Activated effector memory CD4-positive, alpha-beta T cell treated with Interleukin-2 at 50 U/mL for 16 hours (primary cell): ENCODE data around the gene OGFOD1.

Source experiments
- DNase-seq: peaks from one replicate; pipeline ENCODE4 v3.0.0-alpha.2; 2020

Gene OGFOD1

GRCh38 chr16:56428091-56428490 lies 23.3 kb upstream of the OGFOD1 start:
- no peak for DNase-seq

GRCh38 chr16:56436258-56436657 lies 15.1 kb upstream of the OGFOD1 start:
- no peak for DNase-seq

- no peak for DNase-seq
Measured at GRCh38 chr16:56438038-56438437, 13.3 kb upstream of the OGFOD1 start.

GRCh38 chr16:56447286-56447685 lies 4.1 kb upstream of the OGFOD1 start:
- no peak for DNase-seq

- no peak for DNase-seq
Measured at GRCh38 chr16:56448005-56448404, 3.3 kb upstream of the OGFOD1 start.

GRCh38 chr16:56450275-56450985 lies 924 bp upstream of the OGFOD1 start:
- DNase-seq: no peak

GRCh38 chr16:56451753-56452689 lies 667 bp downstream of the OGFOD1 start:
- DNase-seq: no peak

GRCh38 chr16:56457927-56458470 lies 6.6 kb downstream of the OGFOD1 start:
- DNase-seq: no peak

- no peak for DNase-seq
Measured at GRCh38 chr16:56460101-56460500, 8.7 kb downstream of the OGFOD1 start.

- no peak for DNase-seq
Measured at GRCh38 chr16:56462064-56462796, 10.9 kb downstream of the OGFOD1 start.

- no peak for DNase-seq
Measured at GRCh38 chr16:56463153-56463552, 11.8 kb downstream of the OGFOD1 start.

GRCh38 chr16:56466344-56466743 lies 15.0 kb downstream of the OGFOD1 start:
- DNase-seq: no peak

- DNase-seq: no peak
Measured at GRCh38 chr16:56468800-56469199, 17.4 kb downstream of the OGFOD1 start.

- no peak for DNase-seq
Measured at GRCh38 chr16:56469748-56470147, 18.4 kb downstream of the OGFOD1 start.

GRCh38 chr16:56470232-56470631 lies 18.9 kb downstream of the OGFOD1 start:
- DNase-seq: no peak

- no peak for DNase-seq
Measured at GRCh38 chr16:56470666-56471065, 19.3 kb downstream of the OGFOD1 start.

GRCh38 chr16:56475201-56475600 lies 23.8 kb downstream of the OGFOD1 start:
- DNase-seq: no peak

- DNase-seq: no peak
Measured at GRCh38 chr16:56477096-56477878, 25.9 kb downstream of the OGFOD1 start.

- DNase-seq: no peak
Measured at GRCh38 chr16:56478281-56479049, 27.1 kb downstream of the OGFOD1 start.

GRCh38 chr16:56479469-56479868 lies 28.1 kb downstream of the OGFOD1 start:
- no peak for DNase-seq

- DNase-seq: no peak
Measured at GRCh38 chr16:56480776-56481467, 29.6 kb downstream of the OGFOD1 start.
